Measurements from ENCODE around the gene SLC1A3.

Gene SLC1A3

GRCh38 chr5:36653044-36653705 is 46.8 kb downstream of the SLC1A3 start:
- no peak for DNase-seq (ENCODE audit: low read depth in 2 of 2)
- TF ChIP-seq CTCF (IDR thresholded peaks at IDR 0.05; ENCODE audit: low read depth, low read length): no peak
- H3K4me3 ChIP-seq (replicated peaks in 1 of 2; ENCODE audit: low read depth in 2 of 2, low read length in 2 of 2): no peak overlapping the region

GRCh38 chr5:36654564-36654963 is 48.2 kb downstream of the SLC1A3 start:
- H3K4me3 ChIP-seq (replicated peaks in 1 of 2; ENCODE audit: low read depth in 2 of 2, low read length in 2 of 2): no peak overlapping the region
- no peak for DNase-seq (ENCODE audit: low read depth in 2 of 2)
- no peak for TF ChIP-seq CTCF (IDR thresholded peaks at IDR 0.05; ENCODE audit: low read depth, low read length)

GRCh38 chr5:36655161-36655560 is 48.8 kb downstream of the SLC1A3 start:
- no peak for TF ChIP-seq CTCF (IDR thresholded peaks at IDR 0.05; ENCODE audit: low read depth, low read length)

GRCh38 chr5:36656556-36656955 is 50.1 kb downstream of the SLC1A3 start:
- TF ChIP-seq CTCF (IDR thresholded peaks at IDR 0.05; ENCODE audit: low read depth, low read length): no peak
- H3K4me3 ChIP-seq (replicated peaks in 1 of 2; ENCODE audit: low read depth in 2 of 2, low read length in 2 of 2): no peak overlapping the region
- DNase-seq (ENCODE audit: low read depth in 2 of 2): no peak

More at GRCh38 chr5:36655161-36655560, 48.8 kb downstream of the SLC1A3 start:
- no peak for DNase-seq (ENCODE audit: low read depth in 2 of 2)
- no peak overlapping the region for H3K4me3 ChIP-seq (replicated peaks in 1 of 2; ENCODE audit: low read depth in 2 of 2, low read length in 2 of 2)

- DNase-seq (ENCODE audit: low read depth in 2 of 2): peak; percentile 99 to 100
- no peak overlapping the region for H3K4me3 ChIP-seq (replicated peaks in 1 of 2; ENCODE audit: low read depth in 2 of 2, low read length in 2 of 2)
- no peak for TF ChIP-seq CTCF (IDR thresholded peaks at IDR 0.05; ENCODE audit: low read depth, low read length)
These were observed 51.2 kb downstream of the SLC1A3 start for GRCh38 chr5:36657563-36657995.

- DNase-seq (ENCODE audit: low read depth in 2 of 2): peak in 1 of 2 donors; percentile 61
- no peak for TF ChIP-seq CTCF (IDR thresholded peaks at IDR 0.05; ENCODE audit: low read depth, low read length)
- H3K4me3 ChIP-seq (replicated peaks in 1 of 2; ENCODE audit: low read depth in 2 of 2, low read length in 2 of 2): no peak overlapping the region
These were observed 51.8 kb downstream of the SLC1A3 start for GRCh38 chr5:36658038-36658756.
